PC-3 (cell line): ENCODE results near the gene IGFBPL1. TPM values are rescaled to one million over a fixed set of nuclear protein-coding genes. Genes with fewer than 3 reads are reported as not detected.

Source experiments
- ATAC-seq: fragments of 200-7000 bp; cut with Tn5 transposase; 2 replicates; pipeline ENCODE4 v1.9.1; 2020; ENCODE audit warnings: mild to moderate bottlenecking, moderate library complexity
- BruUV-seq: library from RNA; stranded (reverse); fragments of 400-500 nt; replicated peaks from 2 replicates; lab custom pipeline; 2021; lab: Mats Ljungman, UMichigan
- CTCF ChIA-PET: fragments of 300-600 bp; sonication (Branson Sonifier 250); formaldehyde crosslinking; loops from one replicate; lab custom pipeline; 2022; ENCODE audit warnings: antibody characterized with exemption; lab: Charles Lee
- POLR2A ChIA-PET: fragments of 300-600 bp; sonication (Branson Sonifier 250); formaldehyde crosslinking; loops from one replicate; lab custom pipeline; 2022; ENCODE audit warnings: antibody characterized with exemption; ENCODE audit not compliant: unreplicated experiment; lab: Charles Lee
- DNase-seq: peaks from one replicate; pipeline ENCODE4 v3.0.0-alpha.2; 2015
- H2AFZ ChIP-seq: fragments of 300-600 bp; sonication (generic); 2 replicates; pipeline ENCODE4 v1.6.0; 2016; ENCODE audit warnings: antibody characterized with exemption, low read length
- H3F3A ChIP-seq: fragments of 300-600 bp; sonication (generic); one replicate; pipeline ENCODE4 v1.6.0; 2017; ENCODE audit warnings: antibody characterized with exemption, low read length, control low read depth, mild to moderate bottlenecking; ENCODE audit not compliant: unreplicated experiment
- H3K27ac ChIP-seq: fragments of 300-600 bp; sonication (generic); 2 replicates; pipeline ENCODE4 v1.5.1; 2016; ENCODE audit warnings: mild to moderate bottlenecking, low read length
- H3K27me3 ChIP-seq: fragments of 300-600 bp; sonication (generic); 2 replicates; pipeline ENCODE4 v1.6.1; 2016; ENCODE audit warnings: low read length, mixed read lengths
- H3K36me3 ChIP-seq: fragments of 300-600 bp; sonication (generic); 2 replicates; pipeline ENCODE4 v1.6.1; 2016; ENCODE audit warnings: low read depth, mixed run types, low read length, mixed read lengths
- H3K4me1 ChIP-seq: fragments of 300-600 bp; sonication (generic); 2 replicates; pipeline ENCODE4 v1.5.1; 2016; ENCODE audit warnings: low read length; ENCODE audit not compliant: insufficient read depth
- H3K4me2 ChIP-seq: fragments of 300-600 bp; sonication (generic); 2 replicates; pipeline ENCODE4 v1.6.0; 2016; ENCODE audit warnings: low read length
- H3K4me3 ChIP-seq: fragments of 300-600 bp; sonication (generic); 2 replicates; pipeline ENCODE4 v1.5.1; 2016; ENCODE audit warnings: mild to moderate bottlenecking, low read length, mixed read lengths
- H3K79me2 ChIP-seq: fragments of 300-600 bp; sonication (generic); 2 replicates; pipeline ENCODE4 v1.6.1; 2017; ENCODE audit warnings: low read length, mixed read lengths
- H3K9ac ChIP-seq: fragments of 300-600 bp; sonication (generic); 2 replicates; pipeline ENCODE4 v1.6.0; 2016; ENCODE audit warnings: mild to moderate bottlenecking, low read length
- H3K9me2 ChIP-seq: fragments of 300-600 bp; sonication (generic); replicated peaks from 2 replicates; pipeline ENCODE4 v1.6.1; 2016; ENCODE audit warnings: mixed run types, low read length, mixed read lengths
- H3K9me3 ChIP-seq: fragments of 300-600 bp; sonication (generic); 2 replicates; pipeline ENCODE4 v1.6.1; 2016; ENCODE audit warnings: low read length, mixed read lengths
- H4K20me1 ChIP-seq: fragments of 300-600 bp; sonication (generic); 2 replicates; pipeline ENCODE4 v1.6.1; 2016; ENCODE audit warnings: low read length, mixed read lengths
- CTCF ChIP-seq: fragments of 300-600 bp; sonication (generic); conservative IDR thresholded peaks from 2 replicates; pipeline ENCODE4 v1.5.1; 2017; ENCODE audit warnings: antibody characterized with exemption, low read depth, mild to moderate bottlenecking, low read length
- EZH2 ChIP-seq: fragments of 300-600 bp; sonication (generic); IDR thresholded peaks from one replicate; pipeline ENCODE4 v1.6.1; 2017; ENCODE audit warnings: antibody characterized with exemption, mild to moderate bottlenecking, low read length; ENCODE audit not compliant: unreplicated experiment
- EZH2phosphoT487 ChIP-seq: fragments of 300-600 bp; sonication (generic); IDR thresholded peaks from 2 replicates; pipeline ENCODE4 v1.6.1; 2018; ENCODE audit warnings: mild to moderate bottlenecking, antibody characterized with exemption, low read length, borderline replicate concordance
- intact Hi-C: fragments of 100-400 bp; cut with micrococcal nuclease; formaldehyde crosslinking; loops from 2 replicates; pipeline ENCODE4 v1.9.0; 2023
- total RNA-seq: library from RNA; depleted of rRNA; stranded (reverse); fragments of >200 nt; gene quantifications from 2 replicates; pipeline ENCODE4 v1.2.3, GENCODE V29; 2014

The IGFBPL1 gene
- total RNA-seq, 1 experiment from 2014 or later, result 0.66 TPM

- Histone ChIP-seq H3K9me2 (no peaks in the 10 kb centered on the region), H3F3A (no peaks in the 10 kb centered on the region), H3K4me1 (no peaks in the 10 kb centered on the region), H3K36me3 (no peaks in the 10 kb centered on the region), H3K27ac (no peak overlapping the region), H3K9ac (no peak overlapping the region), H4K20me1 (no peaks in the 10 kb centered on the region), H3K9me3 (no peaks in the 10 kb centered on the region), H3K79me2 (no peaks in the 10 kb centered on the region), H3K4me2 (no peak overlapping the region), H2AFZ (no peak overlapping the region), H3K27me3 (peaks cover 7% of the 10 kb centered on the region), H3K4me3 (no peak overlapping the region)
- CTCF ChIA-PET, result no interaction called here
- ATAC-seq (no peak), DNase-seq (no peak)
- no peak for TF ChIP-seq EZH2phosphoT487
- no peak for TF ChIP-seq EZH2
- no peak for TF ChIP-seq CTCF
- POLR2A ChIA-PET, result no interaction called here
- intact Hi-C loops, result no loop called here
- BruUV-seq, result no TSS peak
These were observed 5.1 kb downstream of the IGFBPL1 start for GRCh38 chr9:38419181-38419580.

GRCh38 chr9:38418366-38418765 lies 5.9 kb downstream of the IGFBPL1 start:
- Histone ChIP-seq H3K27ac (no peak overlapping the region), H2AFZ (no peak overlapping the region), H3K4me2 (no peak overlapping the region), H3K27me3 (peaks cover 2% of the 10 kb centered on the region), H3F3A (no peaks in the 10 kb centered on the region), H3K79me2 (no peaks in the 10 kb centered on the region), H3K9ac (no peak overlapping the region), H4K20me1 (no peaks in the 10 kb centered on the region), H3K4me1 (no peaks in the 10 kb centered on the region), H3K4me3 (no peak overlapping the region), H3K9me2 (no peaks in the 10 kb centered on the region), H3K36me3 (no peaks in the 10 kb centered on the region), H3K9me3 (no peaks in the 10 kb centered on the region)
- ATAC-seq (no peak), DNase-seq (no peak)
- ChIA-PET POLR2A (no interaction called here), CTCF (no interaction called here)
- intact Hi-C loops, result no loop called here
- BruUV-seq, result no TSS peak
- TF ChIP-seq EZH2 (no peak), CTCF (no peak), EZH2phosphoT487 (no peak)

GRCh38 chr9:38417003-38417945 lies 7.0 kb downstream of the IGFBPL1 start:
- ChIA-PET CTCF (no interaction called here), POLR2A (no interaction called here)
- no peak overlapping the region for H3K27ac ChIP-seq
- no peaks in the 10 kb centered on the region for H3K36me3 ChIP-seq
- no peaks in the 10 kb centered on the region for H3K9me3 ChIP-seq
- no peaks in the 10 kb centered on the region for H3K79me2 ChIP-seq
- H2AFZ ChIP-seq, result no peak overlapping the region
- H3K4me1 ChIP-seq, result no peaks in the 10 kb centered on the region
- no peak overlapping the region for H3K9ac ChIP-seq
- BruUV-seq, result no TSS peak
- no peak overlapping the region for H3K4me2 ChIP-seq
- 0 out of 2 replicates have a peak, but pooled peaks cover under 1% of the 10 kb centered on the region for H3K27me3 ChIP-seq
- DNase-seq, result peak; percentile 53
- intact Hi-C loops, result no loop called here
- H3K4me3 ChIP-seq, result no peak overlapping the region
- ATAC-seq, result no peak; the same call in 1 of the 2 replicates
- H3F3A ChIP-seq, result no peaks in the 10 kb centered on the region
- TF ChIP-seq CTCF, result peak; percentile 67
- no peak for TF ChIP-seq EZH2phosphoT487
- H3K9me2 ChIP-seq, result no peaks in the 10 kb centered on the region
- no peaks in the 10 kb centered on the region for H4K20me1 ChIP-seq
